Measurements from ENCODE around the gene FBXO3.

DNA sequence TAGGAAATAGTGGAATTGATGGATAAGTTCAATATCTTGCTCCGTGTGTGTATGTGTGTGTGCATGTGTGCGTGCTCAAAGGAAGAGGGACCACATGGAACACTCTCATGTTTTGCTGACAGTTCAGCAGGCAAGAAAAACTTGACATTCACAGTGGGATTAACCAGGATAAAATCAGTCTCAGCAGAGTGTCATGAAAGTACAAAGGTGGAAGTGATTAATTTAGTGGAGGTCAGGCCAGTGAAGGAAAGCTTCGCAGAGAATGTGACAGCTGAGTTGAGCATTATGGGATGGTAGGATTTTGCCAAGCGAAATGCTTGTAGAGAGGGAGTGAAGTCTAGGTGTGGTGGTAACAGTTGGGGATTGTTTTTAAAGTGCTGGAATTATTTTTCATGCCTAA, 15.7 kb upstream of the FBXO3 start:
- no peak for TF ChIP-seq POLR2A (IDR thresholded peaks at IDR 0.05)
- TF ChIP-seq, protein P1, sequence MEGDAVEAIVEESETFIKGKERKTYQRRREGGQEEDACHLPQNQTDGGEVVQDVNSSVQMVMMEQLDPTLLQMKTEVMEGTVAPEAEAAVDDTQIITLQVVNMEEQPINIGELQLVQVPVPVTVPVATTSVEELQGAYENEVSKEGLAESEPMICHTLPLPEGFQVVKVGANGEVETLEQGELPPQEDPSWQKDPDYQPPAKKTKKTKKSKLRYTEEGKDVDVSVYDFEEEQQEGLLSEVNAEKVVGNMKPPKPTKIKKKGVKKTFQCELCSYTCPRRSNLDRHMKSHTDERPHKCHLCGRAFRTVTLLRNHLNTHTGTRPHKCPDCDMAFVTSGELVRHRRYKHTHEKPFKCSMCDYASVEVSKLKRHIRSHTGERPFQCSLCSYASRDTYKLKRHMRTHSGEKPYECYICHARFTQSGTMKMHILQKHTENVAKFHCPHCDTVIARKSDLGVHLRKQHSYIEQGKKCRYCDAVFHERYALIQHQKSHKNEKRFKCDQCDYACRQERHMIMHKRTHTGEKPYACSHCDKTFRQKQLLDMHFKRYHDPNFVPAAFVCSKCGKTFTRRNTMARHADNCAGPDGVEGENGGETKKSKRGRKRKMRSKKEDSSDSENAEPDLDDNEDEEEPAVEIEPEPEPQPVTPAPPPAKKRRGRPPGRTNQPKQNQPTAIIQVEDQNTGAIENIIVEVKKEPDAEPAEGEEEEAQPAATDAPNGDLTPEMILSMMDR (IDR thresholded peaks at IDR 0.05): no peak
- no peak for TF ChIP-seq EP300 (IDR thresholded peaks at IDR 0.05)
